ENCODE measurements around the gene NKAIN2.

Gene NKAIN2

DNA sequence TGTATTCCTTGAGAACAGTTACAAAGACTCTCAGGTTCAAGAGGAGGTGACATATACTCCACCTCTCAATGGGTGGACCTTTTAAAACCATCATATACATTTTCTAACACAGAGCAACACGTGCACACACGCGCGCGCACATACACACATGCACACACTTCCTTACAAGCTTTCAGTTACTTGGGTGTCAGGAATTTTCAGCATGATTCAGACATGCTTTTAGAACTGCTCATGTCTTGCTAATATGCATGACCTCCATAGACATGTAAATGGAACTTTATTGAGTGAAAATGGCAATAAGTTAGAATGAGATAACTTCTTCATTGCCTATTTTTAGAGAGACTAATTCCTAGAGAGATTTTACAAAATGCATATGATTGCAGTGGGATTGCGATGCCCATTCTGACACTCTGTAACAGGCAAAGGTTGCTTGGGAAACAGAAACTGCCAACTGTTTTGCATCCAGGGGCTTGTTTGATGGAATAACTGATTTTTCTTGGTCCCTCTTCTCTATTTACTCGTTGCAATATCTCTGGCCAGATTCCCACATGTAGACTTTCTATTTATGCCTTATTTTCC lies 627.2 kb downstream of the NKAIN2 start:
- Histone ChIP-seq H3K4ac (ENCODE audit: low read depth, low read length) (no peak overlapping the region), H4K5ac (ENCODE audit: low read length) (no peak overlapping the region), H4K8ac (ENCODE audit: low read depth, low read length) (no peak overlapping the region), H2BK5ac (ENCODE audit: low read length) (no peak overlapping the region), H3K27me3 (ENCODE audit: insufficient read depth, low read length, poor library complexity) (no peaks in the 10 kb centered on the region), H3K4me3 (ENCODE audit: low read length) (no peak overlapping the region), H3K9ac (ENCODE audit: low read length) (no peak overlapping the region), H2AK5ac (ENCODE audit: low read length) (no peak overlapping the region), H3K79me1 (ENCODE audit: low read length) (no peaks in the 10 kb centered on the region), H2BK15ac (replicated peaks; ENCODE audit: low read depth) (no peak overlapping the region), H3K36me3 (ENCODE audit: control insufficient read depth, insufficient read depth, low read length) (no peaks in the 10 kb centered on the region), H3K79me2 (ENCODE audit: control insufficient read depth, insufficient read depth, low read length) (no peaks in the 10 kb centered on the region), H3K27ac (ENCODE audit: low read depth, low read length) (no peak overlapping the region), H3K18ac (ENCODE audit: low read length) (no peak overlapping the region), H3K4me1 (ENCODE audit: control insufficient read depth, low read depth, low read length) (no peaks in the 10 kb centered on the region), H3K4me2 (ENCODE audit: low read length) (no peak overlapping the region), H3K23ac (ENCODE audit: low read length) (no peak overlapping the region), H2BK120ac (ENCODE audit: low read depth, low read length) (no peak overlapping the region), H3K56ac (ENCODE audit: low read length) (no peak overlapping the region)
- WGBS (ENCODE audit: extremely low coverage, insufficient coverage, low lambda C conversion rate), result no CpG with 5 or more reads among the region's 7 CpGs
- DNase-seq, result no peak

DNA sequence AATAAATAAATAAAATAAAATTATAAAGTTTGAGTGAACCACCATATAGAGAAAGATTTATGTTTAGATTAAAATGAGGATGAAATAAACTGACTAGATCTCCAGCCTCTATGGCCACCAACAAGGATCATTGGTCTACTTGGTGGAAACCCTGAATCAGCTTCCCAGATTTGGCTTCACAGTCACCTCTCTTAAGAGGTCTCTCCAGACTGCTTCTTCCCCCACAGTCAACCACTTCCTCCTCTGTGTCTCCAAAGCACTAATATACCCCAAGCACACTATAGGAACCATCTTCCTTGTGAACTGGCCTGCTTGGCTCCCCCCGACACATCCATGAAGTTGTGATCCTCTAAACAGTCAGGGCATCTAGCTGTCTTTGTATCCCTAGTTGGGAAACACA lies 629.0 kb downstream of the NKAIN2 start:
- Histone ChIP-seq H3K4ac (ENCODE audit: low read depth, low read length) (no peak overlapping the region), H3K79me1 (ENCODE audit: low read length) (no peaks in the 10 kb centered on the region), H3K27ac (ENCODE audit: low read depth, low read length) (no peak overlapping the region)

DNA sequence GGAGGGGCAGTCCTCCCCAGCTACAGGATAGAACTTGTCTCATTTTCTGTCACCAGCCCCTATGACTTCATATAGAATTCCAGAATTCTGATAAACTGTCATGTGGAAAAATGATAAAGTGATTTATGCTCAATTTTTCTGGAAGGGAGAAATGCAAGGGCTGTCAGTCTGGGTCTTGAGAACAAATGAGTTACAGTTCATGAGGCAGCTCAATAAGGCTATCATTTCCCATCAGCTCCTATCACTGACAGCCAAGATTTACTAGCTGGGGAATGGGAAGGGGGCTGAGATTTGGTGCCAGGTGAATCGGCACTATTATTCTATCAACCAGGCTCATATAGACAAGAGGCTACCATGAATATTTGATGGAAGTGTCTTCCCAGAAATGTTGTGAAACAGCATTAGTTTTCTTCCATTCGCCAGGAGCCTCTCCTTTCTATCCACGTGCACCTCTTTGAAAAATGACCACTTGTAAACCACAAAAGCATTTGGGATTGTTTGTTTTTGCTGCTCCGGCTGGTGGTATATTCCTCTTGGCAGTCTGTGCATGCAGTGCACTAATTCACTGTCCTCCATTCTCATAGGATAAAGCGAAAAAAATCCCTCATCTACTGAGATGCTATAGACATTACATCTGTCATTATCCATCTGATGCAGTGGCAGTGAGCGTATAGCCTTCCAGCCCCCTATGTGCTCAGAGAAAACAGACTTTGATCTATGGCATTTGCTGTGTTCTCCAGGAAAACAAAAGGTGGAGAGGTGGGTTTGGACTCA lies 629.9 kb downstream of the NKAIN2 start:
- no peak overlapping the region for H3K27ac ChIP-seq (ENCODE audit: low read depth, low read length)
- H3K79me2 ChIP-seq (ENCODE audit: control insufficient read depth, insufficient read depth, low read length), result no peaks in the 10 kb centered on the region
- H3K56ac ChIP-seq (ENCODE audit: low read length), result no peak overlapping the region
- no peak overlapping the region for H2BK15ac ChIP-seq (replicated peaks; ENCODE audit: low read depth)
- no peak overlapping the region for H3K18ac ChIP-seq (ENCODE audit: low read length)
- no peak overlapping the region for H2AK5ac ChIP-seq (ENCODE audit: low read length)
- no peaks in the 10 kb centered on the region for H3K36me3 ChIP-seq (ENCODE audit: control insufficient read depth, insufficient read depth, low read length)
- no peak overlapping the region for H2BK120ac ChIP-seq (ENCODE audit: low read depth, low read length)
- no peak for DNase-seq
- no peak overlapping the region for H2BK5ac ChIP-seq (ENCODE audit: low read length)
- no peak overlapping the region for H3K4me3 ChIP-seq (ENCODE audit: low read length)
- WGBS (ENCODE audit: extremely low coverage, insufficient coverage, low lambda C conversion rate), result no CpG with 5 or more reads among the region's 6 CpGs
- H4K5ac ChIP-seq (ENCODE audit: low read length), result no peak overlapping the region
- no peaks in the 10 kb centered on the region for H3K79me1 ChIP-seq (ENCODE audit: low read length)
- H4K8ac ChIP-seq (ENCODE audit: low read depth, low read length), result no peak overlapping the region
- no peaks in the 10 kb centered on the region for H3K4me1 ChIP-seq (ENCODE audit: control insufficient read depth, low read depth, low read length)
- no peak overlapping the region for H3K4me2 ChIP-seq (ENCODE audit: low read length)
- no peak overlapping the region for H3K9ac ChIP-seq (ENCODE audit: low read length)
- H3K27me3 ChIP-seq (ENCODE audit: insufficient read depth, low read length, poor library complexity), result no peaks in the 10 kb centered on the region
- no peak overlapping the region for H3K23ac ChIP-seq (ENCODE audit: low read length)
- H3K4ac ChIP-seq (ENCODE audit: low read depth, low read length), result no peak overlapping the region

More for the DNA sequence above, 629.0 kb downstream of the NKAIN2 start:
- no peak overlapping the region for H4K8ac ChIP-seq (ENCODE audit: low read depth, low read length)
- H3K4me3 ChIP-seq (ENCODE audit: low read length), result no peak overlapping the region
- H3K18ac ChIP-seq (ENCODE audit: low read length), result no peak overlapping the region
- H2BK120ac ChIP-seq (ENCODE audit: low read depth, low read length), result no peak overlapping the region
- no peak overlapping the region for H2BK15ac ChIP-seq (replicated peaks; ENCODE audit: low read depth)
- H3K9ac ChIP-seq (ENCODE audit: low read length), result no peak overlapping the region
- DNase-seq, result no peak
- H3K79me2 ChIP-seq (ENCODE audit: control insufficient read depth, insufficient read depth, low read length), result no peaks in the 10 kb centered on the region
- no peak overlapping the region for H2BK5ac ChIP-seq (ENCODE audit: low read length)
- no peak overlapping the region for H2AK5ac ChIP-seq (ENCODE audit: low read length)
- no peak overlapping the region for H3K4me2 ChIP-seq (ENCODE audit: low read length)
- no peaks in the 10 kb centered on the region for H3K36me3 ChIP-seq (ENCODE audit: control insufficient read depth, insufficient read depth, low read length)
- no peak overlapping the region for H3K23ac ChIP-seq (ENCODE audit: low read length)
- WGBS (ENCODE audit: extremely low coverage, insufficient coverage, low lambda C conversion rate), result no CpG with 5 or more reads among the region's 1 CpG
- H3K4me1 ChIP-seq (ENCODE audit: control insufficient read depth, low read depth, low read length), result no peaks in the 10 kb centered on the region
- no peak overlapping the region for H3K56ac ChIP-seq (ENCODE audit: low read length)
- no peak overlapping the region for H4K5ac ChIP-seq (ENCODE audit: low read length)
- H3K27me3 ChIP-seq (ENCODE audit: insufficient read depth, low read length, poor library complexity), result no peaks in the 10 kb centered on the region

DNA sequence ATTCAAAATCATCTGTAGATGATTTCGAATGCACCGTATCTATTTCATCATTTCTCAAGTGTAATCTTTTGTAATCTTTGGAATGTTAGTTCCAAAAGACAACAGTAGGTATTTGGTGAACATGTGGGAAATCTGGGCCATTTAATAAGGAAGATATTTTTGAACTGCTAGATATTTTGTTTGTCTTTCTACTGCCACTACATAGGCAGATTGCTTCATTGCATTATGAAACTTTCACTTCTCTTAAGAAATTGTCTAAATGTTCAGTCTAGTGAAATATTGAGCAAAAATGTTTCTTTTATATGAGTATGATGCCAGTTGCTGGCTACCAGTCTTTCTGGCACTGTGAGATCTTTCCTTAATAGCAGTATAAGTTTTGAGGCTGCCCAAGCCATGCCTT lies 630.8 kb downstream of the NKAIN2 start:
- Histone ChIP-seq H3K56ac (ENCODE audit: low read length) (no peak overlapping the region), H2BK5ac (ENCODE audit: low read length) (no peak overlapping the region), H3K27me3 (ENCODE audit: insufficient read depth, low read length, poor library complexity) (no peaks in the 10 kb centered on the region), H3K9ac (ENCODE audit: low read length) (no peak overlapping the region), H2BK120ac (ENCODE audit: low read depth, low read length) (no peak overlapping the region), H4K8ac (ENCODE audit: low read depth, low read length) (no peak overlapping the region), H3K36me3 (ENCODE audit: control insufficient read depth, insufficient read depth, low read length) (no peaks in the 10 kb centered on the region), H3K23ac (ENCODE audit: low read length) (no peak overlapping the region), H3K79me2 (ENCODE audit: control insufficient read depth, insufficient read depth, low read length) (no peaks in the 10 kb centered on the region), H3K4me3 (ENCODE audit: low read length) (no peak overlapping the region), H3K4ac (ENCODE audit: low read depth, low read length) (no peak overlapping the region), H3K79me1 (ENCODE audit: low read length) (no peaks in the 10 kb centered on the region), H3K18ac (ENCODE audit: low read length) (no peak overlapping the region), H3K4me1 (ENCODE audit: control insufficient read depth, low read depth, low read length) (no peaks in the 10 kb centered on the region), H2AK5ac (ENCODE audit: low read length) (no peak overlapping the region), H2BK15ac (replicated peaks; ENCODE audit: low read depth) (no peak overlapping the region), H3K4me2 (ENCODE audit: low read length) (no peak overlapping the region), H3K27ac (ENCODE audit: low read depth, low read length) (no peak overlapping the region), H4K5ac (ENCODE audit: low read length) (no peak overlapping the region)
- WGBS (ENCODE audit: extremely low coverage, insufficient coverage, low lambda C conversion rate), result no CpG with 5 or more reads among the region's 2 CpGs
- no peak for DNase-seq

DNA sequence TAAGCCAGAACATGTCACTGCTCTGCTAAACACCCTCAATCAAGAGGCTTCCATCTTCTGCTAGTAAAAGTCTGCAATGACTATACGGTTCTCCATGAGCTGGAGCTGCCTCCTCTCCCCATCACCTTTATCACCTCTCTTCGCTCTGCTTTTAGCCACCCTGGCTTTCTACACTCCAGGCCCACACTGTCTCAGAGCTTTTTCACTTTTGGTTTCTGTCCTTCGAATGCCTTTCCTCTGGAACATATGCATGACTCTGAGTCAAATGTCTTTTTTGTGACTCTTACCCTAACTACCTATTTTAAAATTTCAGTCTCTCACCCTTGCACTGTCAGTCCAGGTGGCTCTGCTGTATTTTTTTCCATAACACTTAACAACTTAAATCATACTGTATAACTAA lies 633.1 kb downstream of the NKAIN2 start:
- H3K4me2 ChIP-seq (ENCODE audit: low read length), result no peak overlapping the region
- no peak overlapping the region for H3K56ac ChIP-seq (ENCODE audit: low read length)
- H2BK120ac ChIP-seq (ENCODE audit: low read depth, low read length), result no peak overlapping the region
- no peak overlapping the region for H2BK5ac ChIP-seq (ENCODE audit: low read length)
- no peaks in the 10 kb centered on the region for H3K79me1 ChIP-seq (ENCODE audit: low read length)
- H3K79me2 ChIP-seq (ENCODE audit: control insufficient read depth, insufficient read depth, low read length), result no peaks in the 10 kb centered on the region
- no peak overlapping the region for H4K8ac ChIP-seq (ENCODE audit: low read depth, low read length)
- no peak overlapping the region for H2BK15ac ChIP-seq (replicated peaks; ENCODE audit: low read depth)
- H3K27ac ChIP-seq (ENCODE audit: low read depth, low read length), result no peak overlapping the region
- H3K4me3 ChIP-seq (ENCODE audit: low read length), result no peak overlapping the region
- no peak overlapping the region for H3K4ac ChIP-seq (ENCODE audit: low read depth, low read length)
- H3K9ac ChIP-seq (ENCODE audit: low read length), result no peak overlapping the region
- no peak overlapping the region for H3K18ac ChIP-seq (ENCODE audit: low read length)
- H3K23ac ChIP-seq (ENCODE audit: low read length), result no peak overlapping the region
- H3K27me3 ChIP-seq (ENCODE audit: insufficient read depth, low read length, poor library complexity), result no peaks in the 10 kb centered on the region
- no peak overlapping the region for H4K5ac ChIP-seq (ENCODE audit: low read length)
- no peaks in the 10 kb centered on the region for H3K36me3 ChIP-seq (ENCODE audit: control insufficient read depth, insufficient read depth, low read length)
- no peak for DNase-seq
- no peaks in the 10 kb centered on the region for H3K4me1 ChIP-seq (ENCODE audit: control insufficient read depth, low read depth, low read length)
- H2AK5ac ChIP-seq (ENCODE audit: low read length), result no peak overlapping the region
- no CpG with 5 or more reads among the region's 3 CpGs for WGBS (ENCODE audit: extremely low coverage, insufficient coverage, low lambda C conversion rate)
